Measurements from ENCODE around the gene TMEM63A.

Gene TMEM63A

DNA sequence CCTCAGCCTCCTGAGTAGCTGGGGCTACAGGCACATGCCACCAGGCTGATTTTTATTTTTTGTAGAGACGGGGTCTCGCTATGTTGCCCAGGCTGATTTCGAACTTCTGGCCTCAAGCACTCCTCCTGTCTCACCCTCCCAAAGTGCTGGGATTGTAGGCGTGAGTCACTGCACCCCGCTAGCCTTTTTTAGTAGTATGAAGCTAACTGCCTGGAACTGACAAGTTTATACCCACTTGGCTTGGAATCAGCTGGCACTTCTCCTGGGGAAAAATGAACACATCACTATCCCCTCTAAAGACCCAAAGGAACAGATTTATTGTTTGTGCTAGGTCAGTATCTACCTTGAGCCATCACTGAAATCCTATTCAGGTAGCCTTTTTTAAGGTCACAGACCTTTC, 19.0 kb downstream of the TMEM63A start:
- no peak for DNase-seq

DNA sequence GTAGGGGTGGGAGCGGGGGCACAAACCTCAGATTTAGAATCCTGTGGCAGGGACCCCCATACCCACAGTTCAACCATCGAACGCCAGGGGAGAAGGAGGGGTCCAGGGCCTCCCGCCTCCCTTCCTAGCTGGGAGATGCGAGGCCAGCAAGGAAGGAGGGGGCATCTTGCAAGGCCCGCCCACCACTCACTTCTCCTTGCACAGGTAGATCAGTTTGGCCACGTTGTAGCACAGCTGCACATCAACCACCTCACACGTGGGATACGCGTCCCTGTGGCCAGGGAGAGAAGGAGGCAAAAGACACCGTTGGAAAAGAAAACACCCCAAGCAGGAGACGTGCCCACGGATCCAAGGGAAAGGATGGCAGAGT, 19.6 kb downstream of the TMEM63A start:
- DNase-seq, result no peak

DNA sequence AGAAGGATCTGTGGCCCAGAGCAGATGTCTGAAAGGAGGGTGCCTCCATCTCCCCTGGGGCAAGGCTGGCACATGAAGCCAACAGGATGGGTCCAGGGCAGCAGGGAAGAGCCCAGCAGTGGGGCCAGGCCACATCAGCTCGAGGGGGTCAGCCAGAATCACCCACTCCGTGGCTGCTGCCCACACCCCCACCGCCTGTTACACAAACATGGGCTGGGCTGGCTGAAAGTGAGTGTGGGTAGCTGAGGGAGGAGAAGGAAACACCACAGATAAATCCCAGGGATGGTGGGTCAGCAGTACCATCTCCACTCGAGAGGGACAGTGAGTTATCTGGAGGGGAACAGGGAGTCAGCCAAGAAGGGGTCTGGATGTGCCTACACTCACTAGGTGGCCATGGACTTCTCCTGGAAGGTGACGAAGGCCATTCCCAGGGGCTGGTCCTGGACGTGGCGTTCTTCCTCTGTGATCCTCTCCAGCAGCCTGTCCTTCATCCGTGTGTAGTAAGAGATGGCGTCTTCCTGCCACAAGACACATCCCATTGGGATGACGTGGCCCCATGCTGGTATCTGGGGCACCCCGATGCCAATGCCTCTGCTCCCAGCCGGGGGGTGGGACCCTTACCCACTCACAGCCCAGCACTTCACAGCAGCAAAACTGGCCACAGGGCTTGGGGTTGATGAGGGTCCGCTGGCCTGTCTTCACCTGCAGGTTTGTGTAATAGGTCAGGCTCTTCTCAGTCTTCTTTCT, 20.2 kb downstream of the TMEM63A start:
- no peak for DNase-seq

DNA sequence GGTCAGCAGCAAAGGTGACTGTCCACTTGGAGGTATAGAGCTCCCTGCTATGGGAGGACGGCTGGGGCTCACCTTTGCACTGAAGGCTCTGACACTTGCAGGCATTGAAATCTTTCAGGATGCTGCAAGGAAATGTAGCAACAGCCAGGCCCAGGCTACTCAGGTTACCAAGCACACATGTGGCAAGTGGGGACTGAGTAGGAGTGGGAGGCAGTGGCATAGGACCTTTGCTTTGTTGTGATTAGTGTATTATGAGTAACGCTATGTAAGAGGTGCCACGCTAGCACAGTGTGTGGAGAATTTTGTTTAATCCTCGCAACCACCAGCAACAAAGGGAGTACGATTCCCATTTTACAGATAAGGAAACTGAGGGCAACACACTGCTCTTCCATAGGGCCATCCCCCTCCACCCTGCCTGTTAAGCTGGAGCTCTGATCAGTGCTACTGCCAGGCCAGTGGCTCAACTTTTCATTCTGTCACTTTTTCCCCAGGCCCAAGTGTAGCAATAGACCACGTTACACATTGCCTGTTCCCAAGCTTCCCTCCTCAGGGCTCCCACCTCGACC, 21.2 kb downstream of the TMEM63A start:
- no peak for DNase-seq

DNA sequence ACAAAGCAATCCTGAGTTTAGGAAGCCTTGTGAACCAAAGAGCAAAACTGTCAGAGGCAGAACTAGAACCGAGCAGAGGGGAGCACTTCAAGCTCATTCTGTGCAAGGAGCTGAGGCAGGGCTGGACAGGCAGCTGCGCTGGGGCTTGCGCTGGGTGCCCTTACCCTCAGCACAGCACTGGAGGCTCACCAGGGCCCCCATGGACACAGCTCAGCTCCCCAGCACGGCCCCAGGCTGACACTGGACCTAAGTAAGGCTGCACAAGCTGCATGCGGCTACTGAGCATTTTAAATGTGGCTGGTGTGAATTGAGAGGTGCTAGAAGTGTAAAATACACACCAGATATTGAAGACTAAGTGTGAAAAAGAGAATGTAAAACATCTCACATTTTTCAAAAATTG, 22.1 kb downstream of the TMEM63A start:
- DNase-seq, result no peak

DNA sequence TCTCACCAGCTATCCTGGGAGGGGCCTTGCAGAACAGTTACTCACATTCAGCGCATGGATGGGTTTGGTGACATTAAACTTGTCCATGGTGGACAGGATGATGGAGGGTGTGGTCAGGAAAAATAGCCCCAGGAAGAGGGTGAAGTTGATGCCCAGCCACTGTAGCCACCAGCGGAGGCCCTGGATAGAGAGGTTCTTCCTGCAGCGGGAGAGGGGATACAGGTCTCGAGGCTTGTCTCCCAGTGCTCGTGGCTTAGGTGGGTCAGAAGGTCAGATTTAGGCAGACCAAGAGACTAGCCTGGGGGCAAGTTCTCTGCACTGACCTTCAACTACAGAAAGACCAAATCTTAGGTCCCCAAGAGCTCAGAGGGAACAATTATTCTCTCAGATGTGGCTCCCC, 23.0 kb downstream of the TMEM63A start:
- DNase-seq, result no peak

DNA sequence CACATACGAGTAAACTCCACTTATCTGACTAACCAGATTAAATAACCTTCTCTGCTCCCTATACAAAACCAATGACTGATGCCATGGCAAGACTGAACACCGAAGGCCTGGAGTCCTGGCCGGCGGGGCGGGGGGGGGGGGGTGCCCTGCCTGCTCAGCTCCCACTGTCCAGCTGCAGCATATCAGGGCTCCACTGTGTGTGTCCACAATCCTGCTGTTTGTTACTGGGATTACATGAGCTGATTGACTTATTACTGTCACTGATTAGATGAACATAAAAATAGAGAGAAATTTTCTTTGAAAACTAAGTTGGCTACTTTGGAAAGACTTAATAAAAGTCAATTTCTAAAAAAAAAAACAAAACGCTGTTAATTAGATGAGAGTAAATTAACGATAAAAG, 24.9 kb downstream of the TMEM63A start:
- no peak for DNase-seq

DNA sequence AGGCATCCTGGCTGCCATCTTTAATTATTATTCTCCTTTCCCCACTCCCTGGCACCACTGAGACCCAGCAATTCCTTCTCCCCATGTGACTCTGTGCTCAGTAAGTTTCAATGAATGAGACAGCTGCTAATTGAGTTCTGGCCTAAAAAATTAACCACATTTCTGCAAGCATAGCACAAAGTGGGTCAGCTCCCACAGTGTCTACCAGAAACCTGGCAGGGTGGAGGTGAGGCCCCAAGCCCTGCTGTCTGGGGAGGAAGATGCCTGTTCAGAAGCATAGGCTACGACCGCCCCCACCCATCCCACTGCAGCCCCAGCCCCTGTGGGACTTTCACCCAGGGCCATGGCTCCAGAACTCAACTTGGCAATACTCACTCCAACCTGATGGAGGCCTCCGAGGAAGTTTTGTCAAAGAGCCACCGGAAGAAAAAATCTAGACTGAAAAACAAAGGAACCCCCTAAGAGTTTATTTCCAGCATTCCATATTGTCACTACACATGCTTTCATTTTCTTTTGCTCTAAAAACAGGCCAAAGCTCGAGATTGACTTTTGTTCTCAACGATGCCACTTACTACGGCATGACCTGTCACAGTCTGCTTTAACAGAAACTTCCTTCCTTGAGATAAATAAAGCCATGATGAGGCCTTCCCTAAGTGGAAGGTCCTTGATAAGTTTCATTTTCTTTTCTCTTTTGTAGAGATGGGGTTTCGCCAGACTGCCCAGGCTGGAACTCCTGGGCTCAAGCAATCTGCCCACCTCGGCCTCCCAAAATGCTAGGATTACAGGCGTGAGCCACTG, 26.5 kb downstream of the TMEM63A start:
- DNase-seq, result no peak

DNA sequence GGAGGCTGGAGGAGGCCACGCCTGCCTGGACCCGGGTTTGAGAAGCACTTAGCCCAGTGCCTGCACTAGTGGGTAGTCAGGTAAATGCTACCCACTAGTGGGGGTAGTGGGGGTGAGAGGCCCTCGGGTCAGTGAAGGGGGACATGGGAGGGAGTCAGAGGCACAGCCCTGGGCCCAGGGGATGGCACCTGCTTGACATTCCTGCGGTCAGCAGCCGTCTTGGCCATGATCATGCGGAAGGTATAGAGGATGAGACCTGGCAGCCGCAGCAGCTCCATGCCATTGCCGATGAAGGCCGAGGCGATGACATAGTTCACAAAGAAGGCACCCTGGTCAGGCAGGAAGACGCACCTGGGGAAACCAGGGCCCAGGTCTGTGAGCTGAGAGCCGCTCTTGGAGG, 28.7 kb downstream of the TMEM63A start:
- DNase-seq, result no peak

DNA sequence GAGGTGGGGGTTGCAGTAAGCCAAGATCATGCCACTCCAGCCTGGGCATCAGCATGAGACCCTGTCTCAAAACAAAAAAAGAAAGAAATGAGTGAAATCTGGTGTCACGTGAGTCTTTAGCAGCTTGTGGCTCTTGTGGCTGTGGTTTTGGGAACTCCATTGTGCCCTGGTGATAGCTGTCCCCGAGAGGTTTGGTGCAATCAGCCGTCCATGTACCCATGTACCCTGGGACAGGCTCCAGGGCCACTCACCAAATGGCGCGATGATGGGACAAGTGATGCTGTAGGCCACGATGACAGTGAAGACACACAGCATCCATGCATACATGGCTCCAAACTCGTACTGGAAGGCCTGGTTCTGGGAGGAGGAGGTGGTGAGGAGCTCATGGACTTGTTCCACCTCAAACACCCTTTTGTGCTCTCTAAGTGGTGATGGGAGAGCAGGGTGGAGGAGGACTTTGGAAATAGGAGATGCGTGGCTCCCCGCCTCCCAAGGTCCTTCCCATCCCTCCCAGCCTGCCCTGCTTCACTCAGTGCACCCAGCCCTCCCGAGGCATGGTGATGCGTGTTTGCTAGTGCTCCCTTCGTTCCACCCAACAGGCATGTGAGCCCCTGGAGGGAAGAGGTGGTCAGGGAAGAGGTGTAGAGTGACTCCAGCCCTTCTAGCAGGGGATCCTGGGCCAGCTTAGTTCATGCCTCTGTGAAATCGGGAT, 29.6 kb downstream of the TMEM63A start:
- DNase-seq, result no peak

DNA sequence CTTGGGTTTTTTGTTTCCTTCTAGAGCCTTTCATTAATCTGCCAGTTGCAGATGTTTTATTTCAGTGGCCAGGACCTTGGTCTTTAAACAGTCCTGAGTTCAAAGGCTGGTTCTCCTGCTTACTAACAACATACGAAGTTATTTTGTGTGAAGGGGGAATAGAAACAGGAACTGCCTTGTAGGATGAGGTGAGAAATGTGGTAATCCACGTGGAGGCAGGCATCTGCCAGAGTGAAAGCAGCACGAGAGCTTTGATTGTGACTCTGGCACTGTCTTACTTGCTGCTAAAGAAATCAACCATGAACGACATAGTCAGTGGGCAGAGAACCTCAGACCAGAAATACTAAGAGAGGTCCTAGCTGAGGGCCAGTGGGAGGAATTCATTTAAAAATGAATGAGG, 30.4 kb downstream of the TMEM63A start:
- no peak for DNase-seq

DNA sequence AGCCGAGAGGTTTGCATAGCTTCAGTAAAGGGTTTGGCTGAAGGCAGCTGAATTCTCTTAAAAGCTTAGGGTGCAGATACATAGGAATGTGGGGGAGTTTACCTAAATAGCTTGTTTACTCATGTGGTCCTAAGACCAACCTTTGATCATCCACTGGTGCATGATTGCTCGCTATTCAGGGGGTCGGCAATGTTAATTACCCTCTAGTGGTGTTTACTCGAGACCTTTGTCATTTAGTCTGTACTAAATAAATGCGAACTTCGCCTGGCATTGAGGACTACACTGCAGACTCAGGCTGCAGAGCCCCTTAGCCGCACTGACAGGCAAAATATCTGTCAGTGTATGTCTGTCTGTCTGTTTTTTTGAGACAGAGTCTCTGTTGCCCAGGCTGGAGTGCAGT, 31.8 kb downstream of the TMEM63A start:
- DNase-seq, result no peak

DNA sequence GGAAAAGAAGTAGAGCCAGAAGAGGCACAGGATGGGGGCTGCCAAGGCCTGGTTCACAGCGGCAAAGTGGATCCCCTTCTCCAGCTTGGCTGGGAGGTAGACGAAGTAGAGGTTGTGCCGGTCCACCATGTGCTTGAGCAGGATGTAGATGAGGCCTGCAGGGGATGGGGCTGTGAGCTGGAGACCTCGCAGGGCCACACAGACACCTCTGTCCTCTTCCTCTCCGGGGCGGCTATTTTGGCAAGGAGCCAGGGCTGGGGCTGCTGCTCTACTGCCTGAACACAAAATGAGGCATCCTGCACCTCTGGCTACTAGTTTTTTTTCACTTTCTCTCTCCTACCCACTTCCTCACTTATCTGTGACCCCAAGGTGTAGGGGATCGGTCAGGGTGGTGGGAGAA, 32.3 kb downstream of the TMEM63A start:
- no peak for DNase-seq

DNA sequence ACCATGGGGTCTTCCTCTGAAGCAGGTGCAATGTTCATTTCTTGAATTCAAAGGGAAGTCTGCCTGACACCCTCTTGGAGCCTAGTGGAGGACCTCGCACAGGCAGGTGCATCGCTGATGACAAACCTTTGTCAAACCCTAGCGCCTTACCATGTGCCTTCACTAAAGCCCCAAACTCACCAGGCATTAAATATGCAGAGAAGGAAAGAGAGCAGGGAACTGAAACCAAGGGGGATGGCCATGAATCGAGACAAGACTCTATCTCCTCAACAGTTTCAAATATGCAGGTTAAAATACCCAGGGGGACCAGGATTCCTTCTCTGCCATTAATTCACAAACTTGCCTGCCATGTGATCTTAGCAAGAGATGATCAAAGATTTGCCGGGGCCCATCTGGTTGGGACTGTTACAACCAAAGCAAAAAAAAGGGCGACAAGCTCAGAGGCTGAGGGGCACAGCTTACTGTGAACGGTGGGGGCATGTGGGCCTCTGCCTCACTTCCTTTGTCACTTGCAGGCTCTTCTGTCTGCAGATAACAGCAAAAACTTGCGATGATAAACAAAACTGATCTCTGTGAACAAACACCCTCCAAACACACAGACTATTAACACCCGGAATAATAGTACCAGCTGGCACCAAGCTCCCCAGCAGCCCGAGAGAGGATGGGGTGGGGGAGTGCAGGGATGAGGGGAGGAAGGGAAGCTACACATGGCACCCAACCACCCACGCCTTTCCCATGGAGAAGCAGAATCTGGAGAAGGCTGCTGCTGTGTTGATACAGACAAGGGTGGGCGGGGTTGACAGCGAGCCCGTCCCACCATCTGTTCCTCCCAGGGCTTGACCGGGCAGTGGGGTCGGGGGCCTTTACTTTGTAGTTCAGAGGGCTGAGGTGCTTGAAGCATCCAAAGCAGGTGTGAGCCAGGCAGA, 33.9 kb downstream of the TMEM63A start:
- DNase-seq, result no peak

DNA sequence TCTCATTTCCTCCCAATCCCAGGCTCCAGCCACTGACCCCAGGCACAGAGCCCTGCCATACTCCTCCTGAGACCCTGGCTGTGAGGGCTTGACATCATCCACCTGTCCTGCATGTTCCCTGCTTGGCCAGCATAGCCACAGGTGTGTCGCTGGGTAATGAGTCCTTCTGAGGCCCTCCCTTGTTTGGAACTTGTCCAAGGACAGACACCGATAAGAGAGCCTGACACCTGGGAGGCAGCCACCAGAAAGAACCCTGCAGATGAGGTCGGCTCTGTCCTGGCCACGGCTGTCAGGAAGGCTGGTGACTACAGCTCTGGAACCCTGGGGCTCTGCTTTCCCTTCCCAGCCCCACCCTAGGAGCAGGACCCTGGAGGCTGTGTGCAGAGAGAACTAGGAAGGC, 34.6 kb downstream of the TMEM63A start:
- DNase-seq, result no peak

DNA sequence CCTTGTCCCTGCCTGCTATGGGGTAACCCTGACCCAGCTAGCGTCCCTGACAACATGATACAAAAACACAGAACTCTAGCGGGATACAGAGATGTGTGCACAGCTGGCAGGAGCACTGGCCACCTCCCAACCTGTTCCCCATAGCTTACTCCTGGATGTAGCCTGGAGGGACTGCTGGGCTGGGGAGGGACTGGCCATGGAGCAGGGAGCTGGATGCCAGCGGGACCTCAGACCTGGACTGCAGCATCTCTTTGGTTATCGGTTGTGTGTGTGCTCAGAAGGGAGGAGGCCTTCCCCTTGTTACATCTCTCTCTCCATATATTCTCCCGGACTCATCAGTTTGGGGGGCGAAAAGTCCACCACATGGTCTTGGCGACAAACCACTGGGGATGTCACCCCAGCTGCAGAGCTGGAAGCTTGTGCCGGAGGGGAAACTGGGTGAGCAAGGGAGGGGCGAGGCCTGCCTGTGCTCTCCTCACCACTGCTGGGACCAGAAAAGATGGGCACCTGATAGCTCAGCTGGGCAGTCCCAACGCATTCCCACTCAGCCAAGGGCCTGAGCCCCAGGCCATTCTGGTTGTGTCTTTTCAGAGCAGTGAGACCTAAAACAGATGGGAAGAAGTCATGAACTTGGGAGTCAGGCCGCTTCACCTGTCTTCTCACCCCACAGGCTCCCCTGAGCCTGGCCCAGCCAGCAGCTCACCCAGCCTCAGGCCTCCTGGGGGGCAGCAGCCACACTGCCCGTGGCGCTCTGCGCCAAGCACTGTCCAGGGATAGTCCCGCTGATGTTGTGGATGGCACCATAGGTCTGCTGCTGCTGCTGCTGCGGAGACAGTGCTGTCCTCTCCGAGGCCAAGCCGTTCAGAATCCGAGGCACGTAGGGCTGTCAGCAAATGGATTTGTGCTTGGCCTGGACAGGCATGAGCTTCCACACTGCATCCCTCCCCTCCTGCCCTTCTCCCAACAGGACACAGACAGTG, 35.6 kb downstream of the TMEM63A start:
- DNase-seq, result no peak

DNA sequence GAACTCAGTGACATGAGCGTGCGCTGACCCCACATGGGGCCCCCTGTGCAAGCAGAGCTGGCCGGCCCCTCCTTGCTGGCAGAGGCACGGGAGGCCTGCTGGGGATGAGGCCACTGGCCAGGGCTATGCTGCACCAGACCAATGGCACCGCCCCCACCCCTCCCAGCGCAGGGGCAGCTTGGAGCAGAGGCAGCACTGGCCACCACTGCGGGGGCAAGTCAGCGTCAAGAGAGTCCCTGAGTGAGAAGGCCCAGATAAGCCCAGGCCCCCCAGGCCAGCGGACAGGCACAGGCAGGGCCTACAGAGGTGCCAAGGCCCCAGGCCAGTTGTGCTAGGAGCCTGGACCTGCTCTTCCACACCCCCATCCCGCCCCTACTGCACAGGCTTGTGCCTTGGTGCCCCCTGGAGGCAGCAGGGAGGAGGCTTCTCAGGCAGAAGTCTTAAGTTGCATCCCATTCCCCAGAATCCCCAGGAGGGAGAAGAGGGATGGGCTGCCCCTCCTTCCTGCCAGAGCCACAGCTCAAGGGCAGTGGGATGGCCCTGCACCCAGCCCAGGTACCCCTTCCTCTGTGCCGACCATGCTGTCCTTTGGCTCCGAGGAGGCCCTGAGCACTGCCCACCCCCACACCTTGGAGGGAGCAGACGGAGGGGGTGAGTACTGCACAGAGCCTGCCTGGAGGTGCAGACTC, 36.5 kb downstream of the TMEM63A start:
- no peak for DNase-seq

DNA sequence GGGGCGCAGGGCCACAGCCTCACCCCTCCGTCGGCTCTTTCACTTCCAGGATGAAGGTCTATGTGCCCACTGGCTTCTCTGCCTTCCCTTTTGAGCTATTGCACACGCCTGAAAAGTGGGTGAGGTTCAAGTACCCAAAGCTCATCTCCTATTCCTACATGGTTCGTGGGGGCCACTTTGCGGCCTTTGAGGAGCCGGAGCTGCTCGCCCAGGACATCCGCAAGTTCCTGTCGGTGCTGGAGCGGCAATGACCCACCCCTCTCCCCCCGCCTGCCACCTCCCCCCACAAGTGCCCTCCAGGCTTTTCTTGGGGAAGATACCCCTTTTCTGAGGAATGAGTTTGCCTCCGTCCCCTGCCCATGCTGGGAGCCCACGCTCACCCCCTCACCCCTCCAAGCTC, 37.1 kb downstream of the TMEM63A start:
- DNase-seq, result no peak

DNA sequence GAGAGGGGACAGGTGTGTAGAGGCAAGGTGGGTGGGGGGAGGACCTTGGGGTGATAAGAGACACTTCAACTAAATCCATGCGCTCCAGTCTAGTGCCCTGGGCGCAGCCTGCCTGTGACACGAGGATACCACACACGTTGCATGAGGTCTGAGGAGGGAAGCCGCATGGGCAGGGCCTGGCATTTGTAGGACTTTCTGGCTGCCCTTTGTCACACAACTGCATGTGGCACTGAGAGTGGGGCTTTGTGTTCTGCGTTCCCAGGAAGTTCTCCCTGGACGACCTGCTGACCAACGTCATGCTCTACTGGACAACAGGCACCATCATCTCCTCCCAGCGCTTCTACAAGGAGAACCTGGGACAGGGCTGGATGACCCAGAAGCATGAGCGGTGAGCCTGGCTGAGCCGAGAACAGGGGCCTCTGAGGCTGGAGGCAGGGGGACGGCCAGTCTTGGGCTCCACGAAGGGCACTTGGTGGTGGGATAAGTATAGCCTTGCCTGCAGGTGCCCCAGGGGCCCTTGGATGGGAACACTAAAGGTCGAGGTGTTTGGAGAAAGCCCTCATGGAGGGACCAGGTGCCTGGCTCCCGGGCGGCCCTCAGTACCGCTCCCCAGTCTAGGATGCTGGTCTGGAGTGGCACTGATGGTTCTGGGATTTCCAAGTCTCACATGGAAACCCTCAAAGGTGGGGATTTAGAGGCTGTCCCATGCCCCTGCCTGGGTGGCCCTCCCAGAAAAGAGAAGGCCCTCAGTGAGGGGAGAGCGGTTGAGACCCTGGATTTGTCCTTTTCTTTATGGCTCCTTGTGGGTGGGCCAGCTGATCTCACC, 37.7 kb downstream of the TMEM63A start:
- no peak for DNase-seq

DNA sequence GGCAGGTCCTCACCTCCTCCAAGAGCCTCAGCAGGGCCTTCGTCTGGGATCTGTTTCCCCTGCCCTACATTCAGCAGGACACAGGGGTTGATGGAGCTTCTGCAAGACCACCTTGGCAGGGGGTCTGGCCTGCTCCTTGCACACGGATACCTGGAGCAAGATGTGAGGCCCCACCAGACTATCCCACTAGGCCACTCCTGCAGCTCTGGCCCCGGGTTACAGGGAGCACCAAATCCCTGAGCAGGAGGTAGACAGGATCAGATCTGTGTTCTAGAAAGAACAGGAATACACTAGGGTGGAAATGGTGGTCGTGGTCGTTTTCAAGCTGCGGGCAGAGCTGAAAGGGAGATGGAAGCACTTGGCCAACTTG, 38.8 kb downstream of the TMEM63A start:
- DNase-seq, result no peak
